Peyer's patch (tissue), 4 donors: ENCODE measurements around the gene KIAA0930.

ENCODE experiments used
- POLR2A ChIP-seq, 2 donors: fragments of 450-650 bp; IDR thresholded peaks; one replicate each; pipeline ENCODE4 v1.5.1; 2017; ENCODE audit warnings: antibody characterized with exemption in 2 of 2, mild to moderate bottlenecking in 2 of 2, moderate library complexity in 2 of 2
- TF ChIP-seq, protein P1 (sequence below), 6 experiments: fragments of 450-650 bp in 4 of 6; fragments of 200-600 bp in 2 of 6; sonication (generic) in 1 of 6; IDR thresholded peaks; one replicate each; pipeline ENCODE4 v1.5.1; 2017 to 2019; ENCODE audit warnings: antibody characterized with exemption in 6 of 6, mild to moderate bottlenecking in 3 of 6, moderate library complexity in 1 of 6

DNA sequence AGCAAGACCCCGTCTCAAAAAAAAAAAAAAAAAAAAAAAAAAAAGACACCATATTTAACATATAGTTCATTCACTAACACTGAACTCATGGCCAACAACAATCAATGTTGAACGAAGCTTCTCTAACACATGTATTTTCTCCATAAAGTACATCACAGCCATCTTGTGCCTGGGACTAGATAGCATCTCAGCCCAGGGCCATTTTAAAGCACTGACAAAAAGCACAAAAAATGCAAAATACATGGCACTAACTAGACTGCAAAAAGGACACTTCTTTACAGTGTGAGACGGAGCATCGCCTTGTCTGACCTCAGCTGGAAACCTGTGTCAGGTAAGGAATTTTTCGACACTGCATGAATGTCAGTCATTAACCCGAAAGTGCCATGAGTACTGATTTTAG, 23.3 kb downstream of the KIAA0930 start:
- TF ChIP-seq, protein P1, sequence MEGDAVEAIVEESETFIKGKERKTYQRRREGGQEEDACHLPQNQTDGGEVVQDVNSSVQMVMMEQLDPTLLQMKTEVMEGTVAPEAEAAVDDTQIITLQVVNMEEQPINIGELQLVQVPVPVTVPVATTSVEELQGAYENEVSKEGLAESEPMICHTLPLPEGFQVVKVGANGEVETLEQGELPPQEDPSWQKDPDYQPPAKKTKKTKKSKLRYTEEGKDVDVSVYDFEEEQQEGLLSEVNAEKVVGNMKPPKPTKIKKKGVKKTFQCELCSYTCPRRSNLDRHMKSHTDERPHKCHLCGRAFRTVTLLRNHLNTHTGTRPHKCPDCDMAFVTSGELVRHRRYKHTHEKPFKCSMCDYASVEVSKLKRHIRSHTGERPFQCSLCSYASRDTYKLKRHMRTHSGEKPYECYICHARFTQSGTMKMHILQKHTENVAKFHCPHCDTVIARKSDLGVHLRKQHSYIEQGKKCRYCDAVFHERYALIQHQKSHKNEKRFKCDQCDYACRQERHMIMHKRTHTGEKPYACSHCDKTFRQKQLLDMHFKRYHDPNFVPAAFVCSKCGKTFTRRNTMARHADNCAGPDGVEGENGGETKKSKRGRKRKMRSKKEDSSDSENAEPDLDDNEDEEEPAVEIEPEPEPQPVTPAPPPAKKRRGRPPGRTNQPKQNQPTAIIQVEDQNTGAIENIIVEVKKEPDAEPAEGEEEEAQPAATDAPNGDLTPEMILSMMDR (IDR thresholded peaks at IDR 0.05), result no peak
- TF ChIP-seq POLR2A (IDR thresholded peaks at IDR 0.05), result no peak
